Measurements from ENCODE around the gene KRTAP10-11.

GRCh38 chr21:44612029-44612486, 34.2 kb upstream of the KRTAP10-11 start, which contains the start of gene KRTAP10-8:
- TF ChIP-seq CTCF (IDR thresholded peaks at IDR 0.05) (no peak), EP300 (IDR thresholded peaks at IDR 0.05) (no peak)

Data from tibial nerve (tissue), 4 donors.